Neutrophil (primary cell): ENCODE measurements around the gene XXYLT1.

Source experiments
- H3K27ac ChIP-seq: fragments of 200-600 bp; sonication (generic); 2 replicates; pipeline ENCODE4 v1.5.1; 2016; ENCODE audit warnings: mild to moderate bottlenecking, moderate library complexity
- H3K27me3 ChIP-seq: fragments of 200-600 bp; sonication (generic); 2 replicates; pipeline ENCODE4 v1.6.0; 2016; ENCODE audit warnings: mild to moderate bottlenecking
- H3K36me3 ChIP-seq: fragments of 200-600 bp; sonication (generic); 2 replicates; pipeline ENCODE4 v1.5.1; 2017
- H3K4me1 ChIP-seq, 2 experiments: fragments of 200-600 bp in 1 of 2; sonication (generic) in 1 of 2; 1 replicate in 1 of 2; 2 replicates in 1 of 2; pipeline versions ENCODE4 v1.5.1 to v1.6.1; 2013 to 2016; ENCODE audit warnings: low read depth in 1 of 2, low read length in 1 of 2, mild to moderate bottlenecking in 1 of 2, moderate library complexity in 1 of 2; ENCODE audit not compliant: control insufficient read depth in 1 of 2, insufficient read depth in 1 of 2
- H3K4me3 ChIP-seq, 2 experiments: fragments of 200-600 bp in 1 of 2; sonication (generic) in 1 of 2; 1 replicate in 1 of 2; 2 replicates in 1 of 2; pipeline ENCODE4 v1.5.1; 2013 to 2016; ENCODE audit warnings: low read depth in 1 of 2, low read length in 1 of 2, mild to moderate bottlenecking in 1 of 2, moderate library complexity in 1 of 2
- H3K9me3 ChIP-seq: fragments of 200-600 bp; sonication (generic); 2 replicates; pipeline ENCODE4 v1.5.1; 2016
- TF ChIP-seq, protein P1 (sequence below): fragments of 200-600 bp; sonication (generic); IDR thresholded peaks from 2 replicates; pipeline ENCODE4 v1.5.1; 2016; ENCODE audit warnings: antibody characterized with exemption

The XXYLT1 gene

GRCh38 chr3:195146131-195146530, 124.8 kb downstream of the XXYLT1 start:
- H3K27ac ChIP-seq: no peak overlapping the region
- H3K4me3 ChIP-seq: no peak overlapping the region
- H3K4me1 ChIP-seq: peaks cover 35 to 43% of the 10 kb centered on the region in 2 experiments
- H3K9me3 ChIP-seq: no peaks in the 10 kb centered on the region
- H3K27me3 ChIP-seq: no peaks in the 10 kb centered on the region
- no peaks in the 10 kb centered on the region for H3K36me3 ChIP-seq
- TF ChIP-seq, protein P1, sequence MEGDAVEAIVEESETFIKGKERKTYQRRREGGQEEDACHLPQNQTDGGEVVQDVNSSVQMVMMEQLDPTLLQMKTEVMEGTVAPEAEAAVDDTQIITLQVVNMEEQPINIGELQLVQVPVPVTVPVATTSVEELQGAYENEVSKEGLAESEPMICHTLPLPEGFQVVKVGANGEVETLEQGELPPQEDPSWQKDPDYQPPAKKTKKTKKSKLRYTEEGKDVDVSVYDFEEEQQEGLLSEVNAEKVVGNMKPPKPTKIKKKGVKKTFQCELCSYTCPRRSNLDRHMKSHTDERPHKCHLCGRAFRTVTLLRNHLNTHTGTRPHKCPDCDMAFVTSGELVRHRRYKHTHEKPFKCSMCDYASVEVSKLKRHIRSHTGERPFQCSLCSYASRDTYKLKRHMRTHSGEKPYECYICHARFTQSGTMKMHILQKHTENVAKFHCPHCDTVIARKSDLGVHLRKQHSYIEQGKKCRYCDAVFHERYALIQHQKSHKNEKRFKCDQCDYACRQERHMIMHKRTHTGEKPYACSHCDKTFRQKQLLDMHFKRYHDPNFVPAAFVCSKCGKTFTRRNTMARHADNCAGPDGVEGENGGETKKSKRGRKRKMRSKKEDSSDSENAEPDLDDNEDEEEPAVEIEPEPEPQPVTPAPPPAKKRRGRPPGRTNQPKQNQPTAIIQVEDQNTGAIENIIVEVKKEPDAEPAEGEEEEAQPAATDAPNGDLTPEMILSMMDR: no peak

DNA sequence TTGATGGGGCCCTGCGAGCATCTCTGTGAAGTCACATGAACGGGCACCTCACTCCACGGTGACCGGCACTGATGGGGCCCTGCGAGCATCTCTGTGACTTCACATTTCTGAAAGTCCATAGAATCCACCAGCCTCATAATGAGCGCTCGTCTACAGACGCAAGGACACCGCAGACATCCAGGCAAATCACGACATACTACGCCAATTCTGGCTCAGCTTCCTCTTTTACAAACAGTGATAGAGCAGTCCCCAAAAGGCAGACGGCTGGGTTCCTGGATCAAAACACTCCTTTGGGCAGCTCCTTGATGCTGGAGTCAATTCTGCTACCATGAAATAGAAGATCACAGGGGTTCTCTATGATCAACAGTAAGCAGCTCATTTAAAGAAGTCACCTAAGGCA, 125.4 kb downstream of the XXYLT1 start:
- peaks cover 32 to 38% of the 10 kb centered on the region in 2 experiments for H3K4me1 ChIP-seq
- no peaks in the 10 kb centered on the region for H3K27me3 ChIP-seq
- H3K4me3 ChIP-seq: no peak overlapping the region
- H3K27ac ChIP-seq: no peak overlapping the region
- no peaks in the 10 kb centered on the region for H3K36me3 ChIP-seq
- TF ChIP-seq, protein P1: no peak
- no peaks in the 10 kb centered on the region for H3K9me3 ChIP-seq

DNA sequence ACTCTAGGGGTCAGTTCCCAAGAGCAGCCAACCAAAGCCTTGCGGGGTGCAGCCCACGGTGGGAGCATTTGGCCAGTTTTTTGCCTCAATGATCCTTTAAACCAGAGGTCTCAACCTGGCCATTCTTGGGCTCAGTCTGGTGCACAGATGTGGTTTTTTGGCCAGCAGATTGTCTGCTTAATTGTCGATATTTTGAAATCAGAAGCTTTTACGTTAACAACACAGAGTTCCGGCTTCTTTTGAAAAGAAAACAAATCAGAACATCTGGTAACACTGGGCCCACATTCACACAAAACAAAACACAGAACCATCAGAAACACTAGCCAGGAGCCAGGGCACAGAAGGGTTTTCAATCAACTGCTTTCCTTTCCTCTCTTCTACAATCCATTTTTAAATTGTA, 127.7 kb downstream of the XXYLT1 start:
- Histone ChIP-seq H3K27me3 (no peaks in the 10 kb centered on the region), H3K4me3 (no peak overlapping the region), H3K9me3 (no peaks in the 10 kb centered on the region), H3K36me3 (no peaks in the 10 kb centered on the region), H3K27ac (no peak overlapping the region), H3K4me1 (peaks cover 10 to 15% of the 10 kb centered on the region in 2 experiments)
- TF ChIP-seq, protein P1: no peak

- Histone ChIP-seq H3K27ac (no peak overlapping the region), H3K36me3 (no peaks in the 10 kb centered on the region), H3K27me3 (no peaks in the 10 kb centered on the region), H3K9me3 (no peaks in the 10 kb centered on the region), H3K4me3 (no peak overlapping the region), H3K4me1 (peaks cover 3 to 8% of the 10 kb centered on the region in 2 experiments)
- TF ChIP-seq, protein P1: no peak
Measured at GRCh38 chr3:195142519-195142918, 128.4 kb downstream of the XXYLT1 start.

DNA sequence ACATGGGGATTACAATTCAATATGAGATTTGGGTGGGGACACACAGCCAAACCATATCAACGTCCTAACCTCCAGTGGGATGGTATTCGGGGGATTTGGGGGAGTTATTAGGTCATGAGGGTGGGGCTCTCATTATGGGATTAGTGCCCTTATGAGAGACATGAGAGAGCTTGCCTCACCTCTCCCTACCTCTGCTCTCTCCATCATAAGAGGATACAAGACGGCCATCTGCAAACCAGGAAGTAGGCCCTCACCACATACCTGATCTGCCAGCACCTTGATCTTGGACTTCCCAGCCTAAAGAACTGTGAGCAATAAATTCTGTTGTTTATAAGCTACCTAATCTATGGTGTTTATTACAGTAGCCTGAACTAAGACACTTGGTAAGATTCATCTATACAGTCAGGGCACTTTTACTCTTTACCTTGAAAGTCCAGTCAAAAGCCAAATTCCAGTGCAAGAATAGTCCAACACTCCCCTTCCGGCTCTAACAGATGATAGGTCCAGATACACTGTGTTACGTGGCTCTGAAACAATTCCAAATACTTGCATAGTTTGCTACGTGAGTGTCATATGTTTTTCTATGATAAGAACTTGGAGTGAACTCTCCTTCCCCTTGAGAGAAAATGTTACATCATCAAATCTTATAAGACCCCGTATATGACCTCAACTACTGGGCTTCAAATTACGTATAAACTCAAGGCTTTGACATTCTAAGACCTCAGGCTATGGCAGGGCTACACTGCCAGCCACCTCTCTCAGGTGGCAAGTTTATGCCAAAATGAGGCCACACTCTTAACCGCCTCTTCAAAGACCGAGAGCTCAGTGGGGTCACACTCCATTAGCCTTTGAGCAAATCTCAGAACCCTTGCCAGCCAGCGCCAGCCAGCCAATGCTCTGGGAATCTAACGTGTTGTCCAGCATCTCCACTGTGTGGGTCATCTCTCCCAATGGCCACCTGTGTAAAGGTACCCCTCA, 129.9 kb downstream of the XXYLT1 start:
- no peaks in the 10 kb centered on the region for H3K9me3 ChIP-seq
- H3K36me3 ChIP-seq: no peaks in the 10 kb centered on the region
- no peak overlapping the region for H3K4me3 ChIP-seq
- TF ChIP-seq, protein P1: no peak
- no peaks in the 10 kb centered on the region for H3K27me3 ChIP-seq
- H3K4me1 ChIP-seq: peaks cover 8 to 9% of the 10 kb centered on the region in 2 experiments
- H3K27ac ChIP-seq: no peak overlapping the region
